ENCODE data around the gene ARHGAP15.

ARHGAP15 gene

DNA sequence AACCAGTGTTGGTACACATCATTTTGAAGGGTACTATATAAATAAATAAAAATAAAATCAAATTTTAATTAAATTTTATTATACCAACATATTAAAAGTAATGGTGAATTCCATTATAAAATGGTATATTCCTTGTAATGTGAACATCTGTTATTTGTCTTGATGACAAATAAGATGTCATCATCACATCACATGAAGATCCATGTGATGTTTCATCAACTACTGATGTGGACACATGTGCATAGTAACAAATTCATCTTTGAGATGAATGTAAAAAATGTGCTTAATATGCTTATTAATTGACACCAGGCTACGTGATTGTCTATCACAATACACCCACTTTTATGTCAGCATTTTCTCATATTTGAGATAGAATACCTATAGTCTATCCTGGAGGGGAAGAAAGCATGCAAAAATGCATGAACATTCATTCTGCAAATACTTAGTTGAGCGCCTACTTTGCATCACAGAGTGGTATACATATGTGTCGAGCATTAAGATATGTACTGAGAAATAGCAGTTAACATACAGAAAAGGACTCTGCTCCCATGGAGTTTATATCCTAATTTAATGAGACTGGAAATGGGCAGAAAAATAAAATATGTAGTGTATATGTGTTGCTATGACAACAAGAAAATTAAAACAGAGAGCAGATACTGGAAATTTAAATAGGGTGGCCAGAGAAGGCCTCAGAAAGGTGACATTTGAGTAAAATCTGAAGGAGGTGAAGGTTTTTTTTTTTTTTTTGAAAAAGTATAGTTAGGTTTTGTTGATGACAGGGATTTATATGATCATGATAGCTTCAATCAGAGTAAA lies 281.1 kb downstream of the ARHGAP15 start:
- Histone ChIP-seq H3K9me3 (ENCODE audit: insufficient read depth, low read length) (no peaks in the 10 kb centered on the region), H3K9ac (ENCODE audit: low read length) (no peak overlapping the region), H3K27me3 (ENCODE audit: low read length) (no peaks in the 10 kb centered on the region), H3K79me2 (ENCODE audit: insufficient read depth, low read length) (no peaks in the 10 kb centered on the region), H3K4me3 (ENCODE audit: insufficient read depth, low read length, poor library complexity, severe bottlenecking) (no peak overlapping the region), H3K36me3 (ENCODE audit: low read length) (no peaks in the 10 kb centered on the region), H2AFZ (ENCODE audit: low read depth, low read length, severe bottlenecking) (no peak overlapping the region), H3K27ac (ENCODE audit: low read depth, low read length) (no peak overlapping the region), H3K4me2 (ENCODE audit: low read depth, low read length, poor library complexity, severe bottlenecking) (no peak overlapping the region), H3F3A (ENCODE audit: insufficient read depth) (no peaks in the 10 kb centered on the region), H3K9me2 (replicated peaks; ENCODE audit: insufficient read depth, low read length) (no peaks in the 10 kb centered on the region), H4K20me1 (ENCODE audit: low read depth, low read length) (no peaks in the 10 kb centered on the region)
- TF ChIP-seq, protein P1, sequence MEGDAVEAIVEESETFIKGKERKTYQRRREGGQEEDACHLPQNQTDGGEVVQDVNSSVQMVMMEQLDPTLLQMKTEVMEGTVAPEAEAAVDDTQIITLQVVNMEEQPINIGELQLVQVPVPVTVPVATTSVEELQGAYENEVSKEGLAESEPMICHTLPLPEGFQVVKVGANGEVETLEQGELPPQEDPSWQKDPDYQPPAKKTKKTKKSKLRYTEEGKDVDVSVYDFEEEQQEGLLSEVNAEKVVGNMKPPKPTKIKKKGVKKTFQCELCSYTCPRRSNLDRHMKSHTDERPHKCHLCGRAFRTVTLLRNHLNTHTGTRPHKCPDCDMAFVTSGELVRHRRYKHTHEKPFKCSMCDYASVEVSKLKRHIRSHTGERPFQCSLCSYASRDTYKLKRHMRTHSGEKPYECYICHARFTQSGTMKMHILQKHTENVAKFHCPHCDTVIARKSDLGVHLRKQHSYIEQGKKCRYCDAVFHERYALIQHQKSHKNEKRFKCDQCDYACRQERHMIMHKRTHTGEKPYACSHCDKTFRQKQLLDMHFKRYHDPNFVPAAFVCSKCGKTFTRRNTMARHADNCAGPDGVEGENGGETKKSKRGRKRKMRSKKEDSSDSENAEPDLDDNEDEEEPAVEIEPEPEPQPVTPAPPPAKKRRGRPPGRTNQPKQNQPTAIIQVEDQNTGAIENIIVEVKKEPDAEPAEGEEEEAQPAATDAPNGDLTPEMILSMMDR (IDR thresholded peaks at IDR 0.05; ENCODE audit: insufficient read depth, low read length, poor library complexity, severe bottlenecking): no peak
- TF ChIP-seq EZH2phosphoT487 (conservative IDR thresholded peaks at IDR 0.05; ENCODE audit: low read length): no peak

DNA sequence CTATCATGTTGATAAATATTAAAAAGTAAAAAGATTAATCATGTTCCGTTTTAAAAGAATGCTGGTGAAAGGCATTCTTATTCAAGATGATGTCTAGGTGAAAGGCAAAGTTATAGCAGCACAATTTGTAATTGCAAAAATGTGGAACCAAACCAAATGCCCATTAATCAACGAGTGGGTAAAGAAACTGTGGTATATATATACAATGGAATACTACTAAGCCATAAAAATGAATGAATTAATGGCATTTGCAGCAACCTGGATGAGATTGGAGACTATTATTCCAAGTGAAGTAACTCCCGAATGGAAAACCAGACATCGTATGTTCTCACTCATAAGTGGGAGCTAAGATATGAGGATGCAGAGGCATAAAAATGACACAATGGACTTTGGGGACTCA lies 286.4 kb downstream of the ARHGAP15 start:
- no peaks in the 10 kb centered on the region for H3K79me2 ChIP-seq (ENCODE audit: insufficient read depth, low read length)

GRCh38 chr2:143417428-143417827 lies 288.2 kb downstream of the ARHGAP15 start:
- no peak for TF ChIP-seq EZH2phosphoT487 (conservative IDR thresholded peaks at IDR 0.05; ENCODE audit: low read length)
- TF ChIP-seq, protein P1 (IDR thresholded peaks at IDR 0.05; ENCODE audit: insufficient read depth, low read length, poor library complexity, severe bottlenecking): no peak

More for the DNA sequence above, 286.4 kb downstream of the ARHGAP15 start:
- Histone ChIP-seq H3K4me3 (ENCODE audit: insufficient read depth, low read length, poor library complexity, severe bottlenecking) (no peak overlapping the region), H3K9me3 (ENCODE audit: insufficient read depth, low read length) (no peaks in the 10 kb centered on the region), H3K36me3 (ENCODE audit: low read length) (no peaks in the 10 kb centered on the region), H3K9ac (ENCODE audit: low read length) (no peak overlapping the region), H2AFZ (ENCODE audit: low read depth, low read length, severe bottlenecking) (no peak overlapping the region), H3F3A (ENCODE audit: insufficient read depth) (no peaks in the 10 kb centered on the region), H3K4me2 (ENCODE audit: low read depth, low read length, poor library complexity, severe bottlenecking) (no peak overlapping the region), H3K27ac (ENCODE audit: low read depth, low read length) (no peak overlapping the region), H4K20me1 (ENCODE audit: low read depth, low read length) (no peaks in the 10 kb centered on the region), H3K9me2 (replicated peaks; ENCODE audit: insufficient read depth, low read length) (no peaks in the 10 kb centered on the region), H3K27me3 (ENCODE audit: low read length) (no peaks in the 10 kb centered on the region)
- no peak for TF ChIP-seq EZH2phosphoT487 (conservative IDR thresholded peaks at IDR 0.05; ENCODE audit: low read length)
- TF ChIP-seq, protein P1 (IDR thresholded peaks at IDR 0.05; ENCODE audit: insufficient read depth, low read length, poor library complexity, severe bottlenecking): no peak

More at GRCh38 chr2:143417428-143417827, 288.2 kb downstream of the ARHGAP15 start:
- H2AFZ ChIP-seq (ENCODE audit: low read depth, low read length, severe bottlenecking): no peak overlapping the region
- H3K9ac ChIP-seq (ENCODE audit: low read length): no peak overlapping the region
- H3K27me3 ChIP-seq (ENCODE audit: low read length): no peaks in the 10 kb centered on the region
- no peak overlapping the region for H3K27ac ChIP-seq (ENCODE audit: low read depth, low read length)
- no peaks in the 10 kb centered on the region for H3K9me3 ChIP-seq (ENCODE audit: insufficient read depth, low read length)
- no peak overlapping the region for H3K4me3 ChIP-seq (ENCODE audit: insufficient read depth, low read length, poor library complexity, severe bottlenecking)
- no peak overlapping the region for H3K4me2 ChIP-seq (ENCODE audit: low read depth, low read length, poor library complexity, severe bottlenecking)
- H4K20me1 ChIP-seq (ENCODE audit: low read depth, low read length): no peaks in the 10 kb centered on the region
- no peaks in the 10 kb centered on the region for H3F3A ChIP-seq (ENCODE audit: insufficient read depth)
- no peaks in the 10 kb centered on the region for H3K9me2 ChIP-seq (replicated peaks; ENCODE audit: insufficient read depth, low read length)
- no peaks in the 10 kb centered on the region for H3K36me3 ChIP-seq (ENCODE audit: low read length)
- no peaks in the 10 kb centered on the region for H3K79me2 ChIP-seq (ENCODE audit: insufficient read depth, low read length)

Data from SU-DHL-6 (cell line).